ENCODE data around the gene CHCHD3.
A peak's percentile ranks its signal among the peaks of the same experiment; 100 is the strongest.

CHCHD3 gene

DNA sequence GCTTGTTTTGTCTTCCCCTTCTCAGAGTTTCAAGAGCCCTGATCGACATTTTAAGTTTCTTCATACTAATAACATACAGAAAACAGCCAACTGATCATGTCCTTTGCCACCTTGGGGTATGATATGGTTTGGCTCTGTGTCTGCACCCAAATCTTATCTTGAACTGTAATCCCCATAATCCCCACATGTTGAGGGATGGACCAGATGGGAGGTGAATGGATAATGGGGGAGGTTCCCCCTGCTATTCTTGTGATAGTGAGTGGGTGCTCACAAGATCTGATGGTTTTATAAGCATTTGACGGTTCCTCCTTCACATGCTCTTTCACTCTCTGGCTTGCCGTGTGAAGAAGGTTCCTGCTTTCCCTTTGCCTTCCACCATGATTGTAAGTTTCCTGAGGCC is 190.3 kb downstream of the CHCHD3 start:
- H3K4me3 Mint-ChIP-seq, result no peak overlapping the region
- peaks cover 32% of the 10 kb centered on the region for H3K36me3 Mint-ChIP-seq (ENCODE audit: low read depth)
- DNase-seq, result no peak
- H3K27me3 Mint-ChIP-seq, result no peaks in the 10 kb centered on the region
- no peak overlapping the region for H3K27ac Mint-ChIP-seq
- H3K4me1 Mint-ChIP-seq (ENCODE audit: low read depth), result peaks cover 2% of the 10 kb centered on the region
- no peaks in the 10 kb centered on the region for H3K9me3 Mint-ChIP-seq

DNA sequence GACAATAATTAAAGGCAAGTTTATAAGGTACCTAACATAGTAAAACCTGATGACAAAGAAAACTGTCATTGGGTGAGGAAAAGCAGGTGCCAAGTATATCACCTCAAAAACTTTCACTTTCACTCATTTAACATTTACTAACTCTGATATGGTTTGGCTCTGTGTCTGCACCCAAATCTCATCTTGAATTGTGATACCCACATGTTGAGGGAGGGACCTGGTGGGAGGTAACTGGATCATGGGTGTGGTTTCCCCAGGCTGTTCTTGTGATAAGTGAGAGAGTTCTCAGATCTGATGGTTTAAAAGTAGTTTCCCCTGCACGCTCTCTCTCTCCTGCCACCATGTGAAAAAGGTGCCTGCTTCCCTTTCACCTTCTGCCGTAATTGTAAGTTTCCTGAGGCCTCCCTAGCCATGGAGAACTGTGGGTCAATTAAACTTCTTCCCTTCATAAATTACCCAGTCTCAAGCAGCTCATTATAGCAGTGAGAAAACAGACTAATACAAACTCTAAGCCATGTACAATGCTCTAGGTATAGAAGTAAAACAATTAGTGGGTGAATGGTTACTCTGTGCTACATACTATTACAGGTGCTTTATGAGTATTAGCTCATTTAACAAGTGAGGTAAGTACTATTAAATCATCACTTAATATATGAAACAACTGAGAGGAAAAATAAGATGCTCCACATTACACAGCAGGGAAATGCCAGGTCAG is 199.0 kb downstream of the CHCHD3 start:
- no peaks in the 10 kb centered on the region for H3K9me3 Mint-ChIP-seq
- peaks cover 32% of the 10 kb centered on the region for H3K4me1 Mint-ChIP-seq (ENCODE audit: low read depth)
- no peak overlapping the region for H3K4me3 Mint-ChIP-seq
- H3K27ac Mint-ChIP-seq, result peak overlapping the region; percentile 42
- no peaks in the 10 kb centered on the region for H3K27me3 Mint-ChIP-seq
- H3K36me3 Mint-ChIP-seq (ENCODE audit: low read depth), result peaks cover 49% of the 10 kb centered on the region
- no peak for DNase-seq

DNA sequence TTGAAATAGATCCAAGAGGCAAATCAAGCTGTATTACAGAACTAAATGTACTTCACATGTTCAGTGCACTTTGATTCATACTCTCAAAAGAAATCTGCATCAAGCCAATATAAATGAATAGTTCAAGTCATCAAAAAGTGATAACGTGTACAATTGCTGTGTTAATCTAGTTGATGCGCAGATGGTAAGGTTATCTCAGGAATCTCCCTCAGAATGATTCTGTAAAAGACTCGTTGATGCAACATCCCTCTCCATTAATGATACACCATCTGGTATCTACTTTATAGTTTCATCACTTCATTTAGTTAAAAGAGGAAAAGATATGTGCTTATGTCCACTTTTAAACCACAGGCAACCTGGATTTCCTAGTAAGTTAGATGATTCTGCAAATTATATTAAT is 200.6 kb downstream of the CHCHD3 start:
- H3K4me1 Mint-ChIP-seq (ENCODE audit: low read depth), result peaks cover 32% of the 10 kb centered on the region
- no peaks in the 10 kb centered on the region for H3K9me3 Mint-ChIP-seq
- no peaks in the 10 kb centered on the region for H3K27me3 Mint-ChIP-seq
- H3K27ac Mint-ChIP-seq, result no peak overlapping the region
- DNase-seq, result no peak
- no peak overlapping the region for H3K4me3 Mint-ChIP-seq
- peaks cover 54% of the 10 kb centered on the region for H3K36me3 Mint-ChIP-seq (ENCODE audit: low read depth)

DNA sequence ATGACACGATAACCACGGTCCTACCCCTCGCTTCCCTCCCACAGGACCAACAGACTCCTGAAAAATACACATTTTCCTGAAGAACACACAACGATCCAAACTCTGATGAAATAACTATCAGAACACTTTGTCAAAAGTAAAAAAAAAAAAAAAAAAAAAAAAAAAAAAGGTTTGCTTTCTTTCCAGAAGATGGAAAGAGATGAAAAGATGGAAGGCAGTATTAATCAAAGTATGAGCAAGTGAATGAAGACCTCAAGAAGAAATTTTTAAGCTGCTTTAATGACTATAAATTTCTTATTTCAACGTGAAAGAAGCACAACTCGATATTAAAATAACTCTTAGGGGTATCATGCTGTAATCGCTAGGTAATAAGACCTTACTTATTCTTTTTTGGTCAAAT is 202.3 kb downstream of the CHCHD3 start:
- no peak overlapping the region for H3K4me3 Mint-ChIP-seq
- H3K4me1 Mint-ChIP-seq (ENCODE audit: low read depth), result peaks cover 30% of the 10 kb centered on the region
- H3K9me3 Mint-ChIP-seq, result no peaks in the 10 kb centered on the region
- H3K27me3 Mint-ChIP-seq, result no peaks in the 10 kb centered on the region
- peaks cover 55% of the 10 kb centered on the region for H3K36me3 Mint-ChIP-seq (ENCODE audit: low read depth)
- H3K27ac Mint-ChIP-seq, result no peak overlapping the region
- DNase-seq, result no peak

DNA sequence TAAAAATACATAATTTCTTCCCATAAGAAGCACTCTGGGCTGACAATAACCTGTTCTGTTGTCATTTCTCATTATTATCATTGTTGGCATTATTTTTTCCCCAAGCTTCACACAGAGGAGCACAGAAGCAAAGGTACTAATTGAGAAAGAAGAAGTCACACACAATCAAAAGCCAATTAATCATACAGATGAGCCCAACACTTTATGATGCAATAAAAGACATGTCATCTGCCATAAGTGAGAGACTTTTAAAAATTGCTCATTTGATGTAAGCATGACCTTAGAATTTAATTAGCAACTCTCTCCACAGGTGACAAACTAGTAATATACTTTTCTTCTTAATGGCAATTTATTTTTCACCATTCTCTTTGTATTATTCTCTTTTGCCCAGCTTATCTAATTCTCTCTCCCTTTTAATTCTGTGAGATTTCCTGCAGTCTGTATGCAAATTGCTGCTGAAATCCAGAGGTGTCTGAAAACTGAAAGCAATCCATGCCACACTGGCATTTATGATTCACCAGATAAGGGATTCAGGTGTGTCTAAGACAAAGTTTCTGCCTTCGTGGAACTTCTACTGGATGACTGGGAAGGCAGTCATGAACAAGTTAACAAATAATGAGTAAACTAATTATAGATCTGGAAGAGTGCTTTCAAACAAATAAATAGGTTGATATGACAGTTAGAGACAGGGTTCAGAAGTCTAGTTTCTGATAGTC is 203.5 kb downstream of the CHCHD3 start:
- Mint-ChIP-seq H3K27ac (no peak overlapping the region), H3K9me3 (no peaks in the 10 kb centered on the region), H3K4me3 (no peak overlapping the region), H3K36me3 (ENCODE audit: low read depth) (peaks cover 52% of the 10 kb centered on the region), H3K4me1 (ENCODE audit: low read depth) (peaks cover 20% of the 10 kb centered on the region), H3K27me3 (no peaks in the 10 kb centered on the region)
- DNase-seq, result no peak

DNA sequence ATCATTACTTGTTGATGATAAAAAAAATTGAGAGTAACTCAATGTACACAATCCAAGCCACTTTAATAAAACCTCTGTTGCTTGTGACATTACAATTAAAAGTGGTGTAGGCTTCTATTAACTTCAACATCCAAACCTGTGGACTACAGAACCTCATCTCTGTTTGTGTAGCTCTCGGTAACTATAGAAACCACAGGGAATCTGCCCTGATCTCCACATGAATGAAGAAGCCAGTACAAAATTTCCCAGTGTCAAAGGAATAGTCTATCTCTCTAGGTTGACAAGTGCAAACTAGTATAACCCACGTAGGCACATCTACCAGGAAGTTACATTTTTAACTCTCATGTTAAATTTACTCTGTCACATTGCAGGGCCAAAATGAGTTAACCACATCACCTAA is 204.3 kb downstream of the CHCHD3 start:
- no peak for DNase-seq
- Mint-ChIP-seq H3K27ac (no peak overlapping the region), H3K9me3 (no peaks in the 10 kb centered on the region), H3K36me3 (ENCODE audit: low read depth) (peaks cover 49% of the 10 kb centered on the region), H3K4me1 (ENCODE audit: low read depth) (peaks cover 12% of the 10 kb centered on the region), H3K4me3 (no peak overlapping the region), H3K27me3 (no peaks in the 10 kb centered on the region)

DNA sequence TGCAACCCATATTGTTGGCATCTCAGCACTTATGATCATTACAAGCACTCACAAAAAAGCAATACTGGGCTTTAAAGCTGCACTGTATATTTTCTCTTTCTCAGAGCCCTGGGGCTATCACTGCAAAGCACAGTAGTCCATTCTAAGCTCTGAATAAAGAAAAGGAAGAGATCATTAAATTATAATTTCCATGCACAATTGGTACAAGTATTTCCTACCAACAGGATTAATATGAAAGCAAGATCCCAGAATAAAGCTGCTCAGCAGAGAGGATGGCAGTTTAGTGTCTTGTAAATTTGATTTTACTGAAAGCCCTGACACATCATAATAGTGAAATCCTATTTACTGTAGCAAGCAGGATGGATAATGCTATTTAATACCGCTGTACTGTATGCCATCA is 205.3 kb downstream of the CHCHD3 start:
- no peak for DNase-seq
- Mint-ChIP-seq H3K4me3 (no peak overlapping the region), H3K27me3 (no peaks in the 10 kb centered on the region), H3K9me3 (no peaks in the 10 kb centered on the region), H3K4me1 (ENCODE audit: low read depth) (peaks cover 13% of the 10 kb centered on the region), H3K27ac (no peak overlapping the region), H3K36me3 (ENCODE audit: low read depth) (peaks cover 50% of the 10 kb centered on the region)

DNA sequence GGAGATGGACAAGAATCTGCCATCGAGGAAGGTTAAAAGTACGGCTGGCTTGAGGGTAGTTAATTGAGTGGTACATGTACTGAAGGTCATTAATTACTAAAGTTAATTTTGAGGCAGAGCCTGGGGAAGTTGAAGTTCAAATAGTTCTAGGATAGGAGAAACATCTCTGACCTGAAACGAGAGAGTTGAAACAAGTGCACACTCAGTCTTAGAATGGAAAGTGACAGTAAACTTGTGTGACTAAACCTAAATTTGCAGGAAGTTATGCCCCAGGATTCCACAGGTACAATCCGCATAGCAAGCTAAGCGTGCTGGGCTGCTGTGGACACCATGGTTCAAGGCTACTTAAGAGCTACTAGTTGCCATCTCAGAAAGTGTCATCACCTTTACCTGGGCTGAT is 209.9 kb downstream of the CHCHD3 start:
- no peak overlapping the region for H3K27ac Mint-ChIP-seq
- H3K4me1 Mint-ChIP-seq (ENCODE audit: low read depth), result peaks cover 7% of the 10 kb centered on the region
- peaks cover 47% of the 10 kb centered on the region for H3K36me3 Mint-ChIP-seq (ENCODE audit: low read depth)
- no peak for DNase-seq
- no peak overlapping the region for H3K4me3 Mint-ChIP-seq
- H3K9me3 Mint-ChIP-seq, result no peaks in the 10 kb centered on the region
- H3K27me3 Mint-ChIP-seq, result no peaks in the 10 kb centered on the region

DNA sequence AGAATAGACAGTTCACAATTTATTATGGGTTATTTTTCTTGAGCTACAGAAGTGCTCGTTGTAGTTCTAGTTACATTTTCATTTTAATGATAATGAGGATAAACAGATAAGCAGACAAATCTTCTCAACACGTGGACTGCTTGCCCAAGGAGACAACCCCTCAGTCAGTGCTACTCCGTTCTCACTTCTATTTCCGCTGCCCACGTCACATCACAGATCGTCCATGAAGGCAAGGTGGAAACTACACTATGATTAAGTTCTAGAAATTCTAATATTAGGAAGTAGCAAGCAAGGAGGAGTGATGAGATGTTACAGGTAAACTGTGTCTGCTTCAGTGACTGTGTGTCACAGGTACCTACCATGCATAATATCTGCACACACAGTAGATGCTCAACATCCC is 210.5 kb downstream of the CHCHD3 start:
- no peak for DNase-seq
- H3K36me3 Mint-ChIP-seq (ENCODE audit: low read depth), result peaks cover 47% of the 10 kb centered on the region
- H3K9me3 Mint-ChIP-seq, result no peaks in the 10 kb centered on the region
- H3K27ac Mint-ChIP-seq, result no peak overlapping the region
- H3K4me1 Mint-ChIP-seq (ENCODE audit: low read depth), result peaks cover 7% of the 10 kb centered on the region
- no peaks in the 10 kb centered on the region for H3K27me3 Mint-ChIP-seq
- H3K4me3 Mint-ChIP-seq, result no peak overlapping the region

DNA sequence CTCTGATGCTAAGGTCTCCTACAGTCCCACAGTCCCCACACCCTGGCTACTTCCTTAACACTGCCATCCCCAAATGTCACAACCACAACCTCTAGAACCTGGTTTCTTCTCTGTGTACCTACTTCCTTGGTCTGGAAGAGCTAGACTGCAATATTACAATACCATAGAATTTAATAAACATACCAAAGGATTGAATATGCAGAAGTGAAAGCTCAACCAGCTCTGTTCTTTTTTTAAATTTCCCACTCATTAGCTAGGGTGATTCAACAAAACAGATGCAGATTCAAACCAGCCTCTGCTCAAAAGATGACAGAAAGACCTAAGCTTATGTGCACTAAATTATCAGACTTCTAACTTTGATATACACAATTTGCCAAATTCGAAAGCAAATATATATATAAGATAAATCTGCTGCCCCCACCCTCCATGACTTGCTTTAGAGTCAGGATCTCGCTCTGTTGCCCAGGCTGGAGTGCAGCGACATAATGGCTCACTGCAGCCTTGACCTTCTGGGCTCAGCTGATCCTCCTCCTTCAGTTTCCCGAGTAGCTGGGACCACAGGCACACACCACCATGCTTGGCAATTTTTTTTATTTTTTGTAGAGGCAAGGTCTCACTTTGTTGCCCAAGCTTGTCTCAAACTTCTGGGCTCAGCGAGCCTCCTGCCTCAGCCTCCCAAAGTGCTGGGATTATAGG is 212.6 kb downstream of the CHCHD3 start:
- Mint-ChIP-seq H3K36me3 (ENCODE audit: low read depth) (peaks cover 51% of the 10 kb centered on the region), H3K9me3 (no peaks in the 10 kb centered on the region), H3K4me3 (no peak overlapping the region)

DNA sequence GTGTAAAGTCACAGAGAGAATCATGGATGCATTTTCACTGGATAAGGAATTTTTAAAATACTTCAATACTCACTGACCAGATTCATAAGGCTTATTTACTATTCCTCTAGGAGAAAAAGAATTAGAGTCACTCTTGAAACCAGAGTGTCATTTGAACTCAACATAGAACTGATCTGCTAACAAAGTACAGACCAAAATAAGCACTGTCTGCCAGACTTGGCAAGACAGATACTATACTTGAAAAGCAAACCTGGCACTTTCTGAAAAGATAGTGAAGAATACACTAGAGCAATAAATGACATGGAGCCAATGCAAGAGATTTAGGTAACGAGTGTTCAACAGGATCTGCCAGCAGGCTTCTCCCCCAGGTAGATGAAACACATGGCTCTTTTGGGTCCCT is 215.3 kb downstream of the CHCHD3 start:
- Mint-ChIP-seq H3K4me3 (no peak overlapping the region), H3K4me1 (ENCODE audit: low read depth) (peaks cover 3% of the 10 kb centered on the region), H3K27me3 (no peaks in the 10 kb centered on the region), H3K27ac (no peak overlapping the region), H3K9me3 (no peaks in the 10 kb centered on the region), H3K36me3 (ENCODE audit: low read depth) (peaks cover 50% of the 10 kb centered on the region)
- no peak for DNase-seq

More for the DNA sequence above, 212.6 kb downstream of the CHCHD3 start:
- Mint-ChIP-seq H3K4me1 (ENCODE audit: low read depth) (peaks cover 7% of the 10 kb centered on the region), H3K27ac (no peak overlapping the region), H3K27me3 (no peaks in the 10 kb centered on the region)
- no peak for DNase-seq

DNA sequence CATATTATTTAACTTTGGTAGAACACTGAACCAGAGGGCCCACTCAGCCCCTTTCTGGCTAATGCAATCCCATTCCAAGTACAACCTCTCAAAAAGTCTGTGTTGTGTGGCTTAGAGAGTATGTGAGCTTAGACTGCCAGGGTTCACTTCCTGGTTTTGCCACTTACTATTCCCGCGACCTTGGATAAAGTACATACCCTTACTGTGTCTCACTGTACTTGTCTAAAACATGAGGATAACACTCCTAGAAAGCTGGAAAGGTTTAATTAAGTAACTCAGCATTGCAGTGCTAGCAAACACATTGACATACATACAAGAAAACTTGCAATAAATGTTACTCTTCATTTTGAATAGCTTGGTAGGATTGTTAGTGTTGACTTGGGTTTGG is 215.8 kb downstream of the CHCHD3 start:
- H3K27ac Mint-ChIP-seq, result no peak overlapping the region
- no peak overlapping the region for H3K4me3 Mint-ChIP-seq
- H3K36me3 Mint-ChIP-seq (ENCODE audit: low read depth), result peaks cover 50% of the 10 kb centered on the region
- peaks cover 3% of the 10 kb centered on the region for H3K4me1 Mint-ChIP-seq (ENCODE audit: low read depth)
- DNase-seq, result no peak
- no peaks in the 10 kb centered on the region for H3K27me3 Mint-ChIP-seq
- no peaks in the 10 kb centered on the region for H3K9me3 Mint-ChIP-seq

DNA sequence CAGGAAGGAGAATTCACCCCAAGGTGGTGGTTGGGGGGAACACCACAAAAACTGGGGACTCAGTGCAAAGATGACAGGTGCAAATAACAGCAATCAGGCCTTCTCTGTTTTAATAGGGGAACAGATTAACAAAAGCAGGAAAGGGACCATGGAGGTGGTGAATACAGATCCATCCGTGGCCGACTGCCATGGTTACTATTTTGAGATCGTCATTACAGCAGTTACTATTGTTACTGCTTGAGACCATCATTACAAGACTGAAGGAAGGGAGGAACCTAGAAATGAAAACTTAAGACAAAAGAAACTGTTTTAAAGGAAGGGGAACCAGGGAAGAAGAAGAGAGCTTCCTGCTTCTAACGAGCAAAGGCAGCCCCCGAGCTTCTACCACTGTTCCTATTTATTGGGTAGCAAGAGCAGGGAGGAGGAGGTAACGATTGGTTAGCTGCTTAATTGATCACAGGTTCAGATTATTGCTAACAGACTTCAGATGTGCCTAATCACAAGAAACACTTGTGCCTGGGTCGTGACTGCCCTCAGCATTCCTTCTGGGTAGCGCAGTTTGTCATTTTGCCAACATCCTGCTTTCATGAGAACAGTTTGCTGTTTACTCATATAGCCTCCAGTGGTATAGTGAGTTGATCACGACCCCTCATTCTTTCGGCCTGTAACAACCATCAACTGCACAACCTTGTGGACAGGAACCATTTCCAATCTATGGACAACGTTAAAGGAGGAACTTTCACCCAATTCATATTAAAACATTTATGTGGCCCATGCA is 216.3 kb downstream of the CHCHD3 start:
- peaks cover 3% of the 10 kb centered on the region for H3K4me1 Mint-ChIP-seq (ENCODE audit: low read depth)
- H3K27ac Mint-ChIP-seq, result no peak overlapping the region
- H3K27me3 Mint-ChIP-seq, result no peaks in the 10 kb centered on the region
- no peaks in the 10 kb centered on the region for H3K9me3 Mint-ChIP-seq
- H3K4me3 Mint-ChIP-seq, result no peak overlapping the region
- peaks cover 54% of the 10 kb centered on the region for H3K36me3 Mint-ChIP-seq (ENCODE audit: low read depth)
- no peak for DNase-seq

DNA sequence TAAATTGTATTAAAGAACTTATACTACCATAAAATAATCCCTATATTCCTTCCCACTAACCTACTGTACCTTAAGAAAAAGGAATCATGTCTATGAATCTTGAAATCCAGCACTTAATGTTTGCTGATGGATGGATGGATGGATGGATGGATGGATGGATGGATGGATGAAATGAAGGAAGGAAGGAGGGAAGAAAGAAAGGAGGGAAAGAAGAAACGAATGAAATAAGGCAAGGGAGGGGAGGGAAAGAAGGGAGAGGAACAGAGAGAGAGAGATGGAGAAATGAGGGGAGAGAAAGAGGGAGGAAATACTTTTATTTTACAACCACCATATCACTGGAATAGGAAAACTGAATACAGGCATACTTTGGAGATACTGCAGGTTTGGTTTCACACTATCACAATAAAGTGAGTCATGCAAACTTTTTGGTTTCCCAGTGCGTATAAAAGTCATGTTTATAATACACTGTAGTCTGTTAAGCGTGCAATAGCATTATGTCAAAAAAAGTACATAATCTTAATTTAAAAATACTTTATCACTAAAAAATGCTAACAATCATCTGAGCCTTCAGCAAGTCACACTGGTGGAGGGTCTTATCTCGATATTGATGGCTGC is 219.8 kb downstream of the CHCHD3 start:
- Mint-ChIP-seq H3K36me3 (ENCODE audit: low read depth) (peaks cover 52% of the 10 kb centered on the region), H3K9me3 (no peaks in the 10 kb centered on the region), H3K4me3 (no peak overlapping the region), H3K27me3 (no peaks in the 10 kb centered on the region), H3K4me1 (ENCODE audit: low read depth) (peaks cover 3% of the 10 kb centered on the region), H3K27ac (no peak overlapping the region)
- no peak for DNase-seq

All from activated T-cell treated with anti-CD3 and anti-CD28 coated beads, Interleukin-2, amount 50 U/mL, for 24 hours (primary cell).